GM12878 (cell line): Measurements from ENCODE around the gene ZNHIT1. TPM values are rescaled to one million over a fixed set of nuclear protein-coding genes. Genes with fewer than 3 reads are reported as not detected.

Experiments
- ATAC-seq: fragments of 200-7000 bp; cut with Tn5 transposase; 3 replicates; pipeline ENCODE4 v1.9.1; 2020; ENCODE audit warnings: mild to moderate bottlenecking, moderate library complexity
- BruUV-seq: library from RNA; stranded (reverse); fragments of 400-500 nt; replicated peaks from 2 replicates; lab custom pipeline; 2021; lab: Mats Ljungman, UMichigan
- CTCF ChIA-PET: fragments of 300-600 bp; sonication (Branson Sonifier 250); formaldehyde crosslinking; extraction: SDS; loops from one replicate; lab custom pipeline; 2021; ENCODE audit warnings: inconsistent platforms; lab: Yijun Ruan, JAX
- POLR2A ChIA-PET: fragments of 350-600 bp; formaldehyde crosslinking; extraction: SDS; loops from one replicate; lab custom pipeline; 2021; ENCODE audit warnings: inconsistent platforms; lab: Charles Lee
- RAD21 ChIA-PET: fragments of 300-600 bp; sonication (Branson Sonifier 250); formaldehyde crosslinking; loops from one replicate; lab custom pipeline; 2023; ENCODE audit warnings: antibody characterized with exemption; ENCODE audit not compliant: unreplicated experiment; lab: Charles Lee
- SMC1A ChIA-PET: fragments of 300-600 bp; sonication (Branson Sonifier 250); formaldehyde crosslinking; loops from one replicate; lab custom pipeline; 2023; ENCODE audit not compliant: unreplicated experiment, uncharacterized antibody; lab: Charles Lee
- DNase-seq: peaks from one replicate; pipeline ENCODE4 v3.0.0-alpha.2; 2011; ENCODE audit warnings: low read depth, low spot score
- FAIRE-seq: peaks from 3 replicates; lab custom pipeline; 2011; peaks lifted over from hg19 to GRCh38; lab: Jason Lieb, UNC
- H2AFZ ChIP-seq: 2 replicates; pipeline ENCODE4 v1.6.0; 2011; ENCODE audit warnings: low read depth, low read length, control low read depth; ENCODE audit not compliant: control insufficient read depth
- H3K27ac ChIP-seq: 2 replicates; pipeline ENCODE4 v1.5.1; 2011; ENCODE audit warnings: control low read depth; ENCODE audit not compliant: control insufficient read depth, insufficient read depth
- H3K27me3 ChIP-seq, 2 experiments: replicated peaks in 1 of 2; 2 replicates each; pipeline versions ENCODE4 v1.6.0 to v1.6.1; 2011; ENCODE audit warnings: low read length in 1 of 2; ENCODE audit not compliant: control insufficient read depth in 2 of 2, insufficient read depth in 2 of 2
- H3K36me3 ChIP-seq, 2 experiments: 2 replicates each; pipeline ENCODE4 v1.5.1; 2011; ENCODE audit warnings: low read length in 1 of 2; ENCODE audit not compliant: control insufficient read depth in 2 of 2, insufficient read depth in 2 of 2
- H3K4me1 ChIP-seq: 2 replicates; pipeline ENCODE4 v1.6.1; 2011; ENCODE audit warnings: mild to moderate bottlenecking, low read length, moderate library complexity, mixed read lengths; ENCODE audit not compliant: control insufficient read depth, insufficient read depth
- H3K4me2 ChIP-seq: 2 replicates; pipeline ENCODE4 v1.6.0; 2011; ENCODE audit warnings: control low read depth; ENCODE audit not compliant: control insufficient read depth, insufficient read depth
- H3K4me3 ChIP-seq: fragments of 200-600 bp; sonication (generic); 2 replicates; pipeline ENCODE4 v1.5.1; 2016
- H3K79me2 ChIP-seq: 2 replicates; pipeline ENCODE4 v1.6.0; 2011; ENCODE audit warnings: low read length; ENCODE audit not compliant: control insufficient read depth, insufficient read depth
- H3K9ac ChIP-seq: 2 replicates; pipeline ENCODE4 v1.8.0; 2011; ENCODE audit warnings: low read length, control low read depth, mixed read lengths; ENCODE audit not compliant: control insufficient read depth, insufficient read depth
- H3K9me3 ChIP-seq: replicated peaks from 3 replicates; pipeline ENCODE4 v1.5.1; 2011; ENCODE audit warnings: mild to moderate bottlenecking, low read length; ENCODE audit not compliant: control insufficient read depth, insufficient read depth
- H4K20me1 ChIP-seq: 2 replicates; pipeline ENCODE4 v1.6.0; 2011; ENCODE audit not compliant: control insufficient read depth, insufficient read depth
- CHD4 ChIP-seq: fragments of 200-600 bp; sonication (generic); IDR thresholded peaks from 2 replicates; pipeline ENCODE4 v1.6.1; 2016; ENCODE audit warnings: mild to moderate bottlenecking
- CREB1 ChIP-seq: IDR thresholded peaks from 2 replicates; pipeline ENCODE4 v1.6.1; 2012; ENCODE audit warnings: low read depth, mild to moderate bottlenecking, inconsistent platforms
- JUND ChIP-seq: IDR thresholded peaks from 2 replicates; pipeline ENCODE4 v1.6.1; 2012; ENCODE audit warnings: low read depth, mild to moderate bottlenecking, low read length, improper control_type of control experiment, moderate library complexity
- KAT2A ChIP-seq: conservative IDR thresholded peaks from 2 replicates; pipeline ENCODE4 v1.6.1; 2011; ENCODE audit warnings: low read depth, low read length; ENCODE audit not compliant: control insufficient read depth
- MEF2A ChIP-seq: IDR thresholded peaks from 2 replicates; pipeline ENCODE4 v1.6.1; 2011; ENCODE audit warnings: low read depth, mild to moderate bottlenecking, low read length, moderate library complexity; ENCODE audit not compliant: insufficient read depth
- MEF2B ChIP-seq: fragments of 450-650 bp; IDR thresholded peaks from 2 replicates; pipeline ENCODE4 v1.6.1; 2018; ENCODE audit warnings: mild to moderate bottlenecking, moderate library complexity; ENCODE audit not compliant: partially characterized antibody, poor library complexity, severe bottlenecking
- MTA3 ChIP-seq: IDR thresholded peaks from 2 replicates; pipeline ENCODE4 v1.6.1; 2012; ENCODE audit warnings: low read length, inconsistent platforms, borderline replicate concordance
- MXI1 ChIP-seq: fragments of 150-350 bp; IDR thresholded peaks from 2 replicates; pipeline ENCODE4 v1.6.1; 2011; ENCODE audit warnings: low read depth, mild to moderate bottlenecking, inconsistent platforms, low read length, improper control_type of control experiment
- NFYB ChIP-seq: IDR thresholded peaks from 2 replicates; pipeline ENCODE4 v1.6.1; 2011; ENCODE audit warnings: low read depth, mild to moderate bottlenecking, low read length, improper control_type of control experiment, moderate library complexity; ENCODE audit not compliant: insufficient read depth
- NKRF ChIP-seq: fragments of 450-650 bp; conservative IDR thresholded peaks from 2 replicates; pipeline ENCODE4 v1.6.1; 2017; ENCODE audit warnings: mild to moderate bottlenecking, moderate library complexity
- NRF1 ChIP-seq: conservative IDR thresholded peaks from 2 replicates; pipeline ENCODE4 v1.6.1; 2011; ENCODE audit warnings: mild to moderate bottlenecking, low read depth, low read length, improper control_type of control experiment
- RAD21 ChIP-seq: IDR thresholded peaks from 2 replicates; pipeline ENCODE4 v1.6.1; 2011; ENCODE audit warnings: mild to moderate bottlenecking, low read depth, low read length, moderate library complexity; ENCODE audit not compliant: insufficient read depth
- RELB ChIP-seq: fragments of 450-650 bp; IDR thresholded peaks from 2 replicates; pipeline ENCODE4 v1.6.1; 2017; ENCODE audit warnings: low read depth, mild to moderate bottlenecking, moderate library complexity
- STAT1 ChIP-seq: fragments of 450-650 bp; conservative IDR thresholded peaks from 2 replicates; pipeline ENCODE4 v1.6.1; 2014; ENCODE audit warnings: antibody characterized with exemption, mild to moderate bottlenecking
- ZBED1 ChIP-seq: IDR thresholded peaks from 2 replicates; pipeline ENCODE4 v1.6.1; 2016; ENCODE audit warnings: borderline replicate concordance
- ZNF207 ChIP-seq: fragments of 450-650 bp; IDR thresholded peaks from 2 replicates; pipeline ENCODE4 v1.6.1; 2014; ENCODE audit warnings: antibody characterized with exemption, mild to moderate bottlenecking, borderline replicate concordance
- WGBS: methylation state at CpG from one replicate; pipeline ENCODE4 v1.1.6; 2016; ENCODE audit warnings: low lambda C conversion rate; ENCODE audit not compliant: insufficient replicate concordance, insufficient coverage; ENCODE audit errors: missing lambda C conversion rate; 5-methylcytosine and 5-hydroxymethylcytosine counted together
- in situ Hi-C: fragments of 300-500 bp; cut with MboI; formaldehyde crosslinking; loops from 9 replicates; pipeline ENCODE4 v1.14.3; 2018; ENCODE audit warnings: mixed read lengths
- intact Hi-C: fragments of 100-400 bp; cut with micrococcal nuclease; formaldehyde crosslinking; loops from one replicate; pipeline ENCODE4 v1.14.2; 2022; ENCODE audit not compliant: unreplicated experiment
- polyA plus RNA-seq, 11 experiments: library from polyadenylated mRNA; depleted of rRNA in 4 of 11; unstranded in 6 of 11; stranded (reverse) in 5 of 11; fragments of >200 nt; fragmentation: Nextera tagmentation in 4 of 11; fragmentation: Illumina TruSeq in 1 of 11; extraction: Ambion mirVana in 4 of 11; extraction: Trizol in 1 of 11; gene quantifications; 1 replicate in 1 of 11; 2 replicates in 10 of 11; pipeline versions ENCODE4 v1.2.1 to v1.2.3, GENCODE V29; 2011 to 2016; ENCODE audit warnings: inconsistent platforms in 2 of 11, missing spikeins in 2 of 11, low read depth in 1 of 11
- total RNA-seq, 4 experiments: library from RNA; depleted of rRNA in 3 of 4; stranded (reverse); fragments of >200 nt in 3 of 4; fragmentation: Illumina TruSeq in 1 of 4; extraction: Trizol in 1 of 4; gene quantifications; 2 replicates each; pipeline versions ENCODE4 v1.2.1 to v1.2.3, GENCODE V29; 2013 to 2021
- TF ChIP-seq, protein P1 (sequence below): IDR thresholded peaks from 2 replicates; pipeline ENCODE4 v1.6.1; 2011; ENCODE audit warnings: low read depth, low read length, improper control_type of control experiment, borderline replicate concordance
- TF ChIP-seq, protein P2 (sequence below): IDR thresholded peaks from 2 replicates; pipeline ENCODE4 v1.6.1; 2012; ENCODE audit warnings: low read length, inconsistent platforms

ZNHIT1 gene
- total and polyA plus RNA-seq, 10 of the 15 experiments (the other 5 are each of a cell fraction or from before 2014, with no cell fraction given) = 3.8 to 79.2 (median 44.5) TPM

DNA sequence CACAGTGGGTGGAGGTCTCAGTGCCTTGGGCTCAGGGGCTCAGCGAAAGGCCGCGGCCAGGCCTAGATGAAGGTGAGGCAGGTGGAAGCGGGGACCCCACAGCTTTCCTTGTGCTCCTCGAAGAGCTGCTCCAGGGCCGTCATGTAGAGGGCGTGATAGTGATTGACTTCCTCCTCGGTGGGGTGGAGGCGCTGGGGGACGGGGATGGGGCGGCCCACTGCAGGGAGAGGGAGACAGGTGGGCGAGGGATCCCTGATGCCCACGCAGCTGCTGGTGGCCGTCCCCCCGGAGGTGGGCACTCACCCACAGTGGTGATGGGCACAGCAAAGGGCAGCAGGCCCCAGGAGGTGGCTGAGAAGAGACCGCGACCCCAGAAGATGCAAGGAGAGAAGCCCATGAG is 22.1 kb upstream of the ZNHIT1 start (continued):
- TF ChIP-seq NFYB = no peak
- no peak for TF ChIP-seq RELB
- TF ChIP-seq STAT1 = no peak
- no peak for TF ChIP-seq MXI1

DNA sequence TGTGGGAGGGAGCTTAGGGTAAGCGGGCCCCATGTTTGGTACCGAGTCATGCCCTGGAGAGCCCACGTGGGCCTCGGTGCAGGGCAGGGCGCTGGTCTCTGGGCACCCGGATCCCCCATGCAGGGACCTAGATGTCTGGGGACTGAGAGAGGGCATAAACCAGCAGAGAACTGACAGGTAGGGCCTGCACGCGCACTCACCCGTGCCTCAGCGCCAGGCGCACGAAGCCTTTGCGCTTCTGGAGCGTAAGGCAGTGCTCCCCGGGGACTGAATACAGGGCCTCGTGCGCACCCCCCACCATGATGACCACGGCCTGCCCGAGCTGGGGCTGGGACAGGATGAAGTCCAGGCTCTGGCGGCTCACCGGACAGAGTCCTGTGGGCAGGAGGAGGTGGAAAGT is 20.0 kb upstream of the ZNHIT1 start:
- 72% methylated on average over 21 of the region's 21 CpGs for WGBS
- Histone ChIP-seq H3K4me1 (no peaks in the 10 kb centered on the region), H3K9me3 (no peaks in the 10 kb centered on the region), H3K4me2 (no peak overlapping the region), H3K36me3 (no peaks in the 10 kb centered on the region), H4K20me1 (no peaks in the 10 kb centered on the region), H3K27ac (no peak overlapping the region), H3K79me2 (no peaks in the 10 kb centered on the region), H3K27me3 (peaks cover 0 to 9% of the 10 kb centered on the region in 2 experiments; a peak in 2 of 4 replicates), H3K4me3 (no peak overlapping the region), H3K9ac (no peak overlapping the region), H2AFZ (no peak overlapping the region)
- TF ChIP-seq, protein P1, sequence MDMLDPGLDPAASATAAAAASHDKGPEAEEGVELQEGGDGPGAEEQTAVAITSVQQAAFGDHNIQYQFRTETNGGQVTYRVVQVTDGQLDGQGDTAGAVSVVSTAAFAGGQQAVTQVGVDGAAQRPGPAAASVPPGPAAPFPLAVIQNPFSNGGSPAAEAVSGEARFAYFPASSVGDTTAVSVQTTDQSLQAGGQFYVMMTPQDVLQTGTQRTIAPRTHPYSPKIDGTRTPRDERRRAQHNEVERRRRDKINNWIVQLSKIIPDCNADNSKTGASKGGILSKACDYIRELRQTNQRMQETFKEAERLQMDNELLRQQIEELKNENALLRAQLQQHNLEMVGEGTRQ = no peak
- TF ChIP-seq RAD21 (no peak), KAT2A (no peak), NRF1 (no peak), JUND (no peak), MEF2A (no peak), CHD4 (no peak), ZNF207 (no peak), CREB1 (no peak), NKRF (no peak), ZBED1 (no peak), MTA3 (no peak), MEF2B (no peak)
- TF ChIP-seq, protein P2, sequence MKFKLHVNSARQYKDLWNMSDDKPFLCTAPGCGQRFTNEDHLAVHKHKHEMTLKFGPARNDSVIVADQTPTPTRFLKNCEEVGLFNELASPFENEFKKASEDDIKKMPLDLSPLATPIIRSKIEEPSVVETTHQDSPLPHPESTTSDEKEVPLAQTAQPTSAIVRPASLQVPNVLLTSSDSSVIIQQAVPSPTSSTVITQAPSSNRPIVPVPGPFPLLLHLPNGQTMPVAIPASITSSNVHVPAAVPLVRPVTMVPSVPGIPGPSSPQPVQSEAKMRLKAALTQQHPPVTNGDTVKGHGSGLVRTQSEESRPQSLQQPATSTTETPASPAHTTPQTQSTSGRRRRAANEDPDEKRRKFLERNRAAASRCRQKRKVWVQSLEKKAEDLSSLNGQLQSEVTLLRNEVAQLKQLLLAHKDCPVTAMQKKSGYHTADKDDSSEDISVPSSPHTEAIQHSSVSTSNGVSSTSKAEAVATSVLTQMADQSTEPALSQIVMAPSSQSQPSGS = no peak
- intact Hi-C loops (no loop called here), in situ Hi-C loops (no loop called here)
- FAIRE-seq (no peak), ATAC-seq (no peak), DNase-seq (no peak)
- RAD21 ChIA-PET = no interaction called here
- POLR2A ChIA-PET = no interaction called here
- SMC1A ChIA-PET = no interaction called here
- BruUV-seq = no TSS peak
- CTCF ChIA-PET = no interaction called here
